Measurements from ENCODE around the gene TGDS.

Gene TGDS

DNA sequence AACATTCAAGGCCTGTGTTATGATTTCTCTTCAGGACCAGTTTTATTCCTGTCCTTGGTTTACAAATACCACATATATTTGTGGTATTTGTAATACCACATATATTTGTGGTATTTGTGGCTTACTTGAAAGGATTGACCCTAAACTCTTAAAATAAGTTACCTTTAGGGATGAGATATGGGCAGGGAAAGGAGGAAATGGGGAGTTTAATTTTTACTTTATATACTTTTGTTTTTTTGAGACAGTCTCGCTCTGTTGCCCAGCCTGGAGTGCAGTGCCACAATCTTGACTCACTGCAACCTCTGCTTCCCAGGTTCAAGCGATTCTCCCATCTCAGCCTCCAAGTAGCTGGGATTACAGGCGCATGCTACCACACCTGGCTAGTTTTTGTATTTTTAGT is 2.3 kb upstream of the TGDS start:
- DNase-seq = no peak

DNA sequence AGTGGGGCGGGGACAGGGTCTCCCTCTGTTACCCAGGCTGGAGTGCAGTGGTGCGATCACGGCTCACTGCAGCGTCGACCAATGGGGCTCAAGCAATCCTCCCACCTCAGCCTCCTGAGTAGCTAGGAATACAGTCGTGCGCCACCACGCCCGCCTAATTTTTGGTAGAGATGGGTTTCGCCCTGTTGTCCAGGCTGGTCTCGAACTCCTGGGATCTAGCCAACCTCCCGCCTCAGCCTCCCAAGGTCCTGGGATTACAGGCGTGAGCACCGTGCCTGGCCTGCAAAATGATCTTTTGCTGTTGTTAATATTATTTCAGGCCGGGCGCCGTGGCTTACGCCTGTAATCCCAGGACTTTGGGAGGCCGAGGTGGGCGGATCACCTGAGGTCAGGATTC is 621 bp upstream of the TGDS start:
- DNase-seq = no peak

DNA sequence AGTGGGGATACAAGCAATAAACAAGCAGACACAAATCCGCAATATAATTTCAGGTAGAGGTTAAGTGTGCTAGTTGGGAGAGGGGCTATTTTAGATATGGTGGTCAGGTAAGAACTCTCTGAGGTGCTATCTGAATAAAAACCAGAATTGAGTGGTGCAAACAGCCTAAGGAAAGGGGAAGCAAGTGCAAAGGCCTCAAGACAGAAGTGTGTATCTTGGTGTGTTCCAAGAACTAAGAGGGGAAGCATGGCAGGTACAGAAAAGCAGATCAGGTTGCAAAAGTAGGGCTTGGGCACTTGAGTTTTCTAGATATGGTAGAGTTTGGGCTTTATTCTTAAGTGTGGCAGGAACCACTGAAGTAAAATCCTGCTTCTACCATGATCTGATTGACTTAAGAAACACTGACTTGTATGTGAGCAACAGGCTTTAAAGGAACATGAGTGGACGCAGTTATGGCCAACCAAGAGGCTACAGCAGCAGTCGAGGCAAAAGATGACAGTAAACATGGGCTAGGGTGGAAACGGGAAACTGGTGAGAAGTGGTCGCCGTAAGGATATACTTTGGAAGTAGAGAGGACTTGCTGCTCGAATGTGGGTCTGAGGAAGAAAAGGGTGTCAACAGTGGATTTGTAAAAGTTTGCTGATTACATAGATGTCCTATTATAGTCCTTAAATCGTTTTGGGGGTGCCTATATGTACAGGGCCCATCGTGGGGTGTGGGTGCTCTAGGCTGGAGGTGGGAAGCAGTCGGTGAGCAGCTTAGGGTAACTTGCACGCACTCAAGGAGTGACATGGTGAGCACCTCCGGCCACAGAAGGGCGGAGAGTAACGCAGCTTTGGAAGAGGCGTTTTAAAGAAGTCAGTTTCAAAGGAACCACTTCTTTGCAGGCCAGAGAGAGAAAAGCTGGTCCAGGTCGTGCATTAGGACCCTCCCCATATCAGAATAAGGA is 677 bp downstream of the TGDS start:
- DNase-seq = peak; percentile 52

DNA sequence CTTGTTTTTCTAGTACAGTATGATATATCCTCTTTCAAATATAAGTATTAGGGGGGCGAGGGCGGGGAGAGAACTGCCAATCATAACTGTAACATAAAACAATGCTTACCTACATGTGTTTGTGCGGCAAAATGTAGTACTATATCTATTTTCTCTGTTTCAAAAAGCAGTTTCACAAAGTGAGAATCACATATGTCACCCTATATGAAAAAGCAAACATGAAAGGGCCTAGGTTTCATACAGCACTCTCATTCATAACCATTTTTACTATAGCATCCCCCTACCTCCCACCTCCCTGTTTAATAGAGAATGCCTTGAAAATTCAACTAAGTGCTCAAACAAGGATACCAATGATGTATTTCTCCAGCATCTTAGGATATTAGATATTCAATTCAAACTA is 5.2 kb downstream of the TGDS start:
- DNase-seq = no peak

DNA sequence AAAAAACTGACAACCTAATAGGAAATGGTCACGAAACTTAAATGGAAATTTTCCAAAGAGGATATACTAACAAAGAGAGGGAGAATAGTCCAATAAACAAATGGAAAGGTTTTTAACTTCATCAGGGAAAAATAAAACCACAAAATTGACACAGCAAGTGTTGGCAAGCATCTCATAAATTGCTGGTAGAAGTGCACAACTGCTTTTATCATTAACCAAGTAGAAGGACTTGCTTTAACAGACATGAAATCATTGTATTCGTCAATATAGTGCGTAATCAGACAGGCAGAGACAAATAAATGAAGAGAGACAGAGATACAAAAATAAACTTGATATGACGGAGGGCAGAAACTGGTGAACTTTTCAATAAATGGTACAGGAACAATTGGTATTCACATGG is 7.4 kb downstream of the TGDS start:
- DNase-seq = no peak

DNA sequence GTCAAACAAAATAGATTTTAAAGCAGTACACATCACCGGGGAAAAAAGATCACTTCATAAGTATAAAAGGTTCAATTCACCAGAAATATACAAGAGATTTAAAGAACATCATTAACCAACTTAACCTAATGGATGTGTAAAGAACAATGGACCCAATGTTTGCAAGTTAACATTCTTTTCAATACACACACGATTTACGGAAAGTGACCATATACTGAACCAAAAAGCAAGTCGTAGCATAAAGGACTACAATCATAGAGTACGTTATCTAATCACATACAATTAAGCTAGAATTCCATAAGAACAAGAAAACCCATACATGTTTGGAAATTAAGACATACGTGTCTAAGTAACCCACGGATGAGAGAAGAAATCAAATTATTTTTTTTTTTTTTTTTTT is 9.6 kb downstream of the TGDS start:
- no peak for DNase-seq

DNA sequence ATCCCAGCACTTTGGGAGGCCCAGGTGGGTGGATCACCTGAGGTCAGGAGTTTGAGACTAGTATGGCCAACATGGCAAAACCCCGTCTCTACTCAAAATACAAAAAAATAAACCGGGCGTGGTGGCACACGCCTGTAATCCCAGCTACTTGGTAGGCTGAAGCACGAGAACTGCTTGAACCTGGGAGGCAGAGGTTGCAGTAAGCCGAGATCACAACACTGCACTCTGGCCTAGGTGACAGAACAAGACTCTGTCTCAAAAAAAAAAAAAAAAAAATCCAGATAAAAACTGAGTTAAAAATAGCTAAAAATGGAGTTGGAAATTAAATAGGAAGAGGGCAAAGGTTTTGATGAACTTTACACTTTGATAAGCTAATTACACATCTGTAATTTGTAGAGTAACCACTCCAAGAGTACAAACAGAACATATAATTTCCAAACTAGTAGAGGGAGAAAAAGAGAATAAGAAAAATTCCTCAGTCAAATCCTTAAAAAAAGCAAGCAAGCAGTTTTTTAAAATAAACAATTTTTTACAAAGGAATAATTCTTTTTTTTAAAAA is 10.3 kb downstream of the TGDS start:
- no peak for DNase-seq

DNA sequence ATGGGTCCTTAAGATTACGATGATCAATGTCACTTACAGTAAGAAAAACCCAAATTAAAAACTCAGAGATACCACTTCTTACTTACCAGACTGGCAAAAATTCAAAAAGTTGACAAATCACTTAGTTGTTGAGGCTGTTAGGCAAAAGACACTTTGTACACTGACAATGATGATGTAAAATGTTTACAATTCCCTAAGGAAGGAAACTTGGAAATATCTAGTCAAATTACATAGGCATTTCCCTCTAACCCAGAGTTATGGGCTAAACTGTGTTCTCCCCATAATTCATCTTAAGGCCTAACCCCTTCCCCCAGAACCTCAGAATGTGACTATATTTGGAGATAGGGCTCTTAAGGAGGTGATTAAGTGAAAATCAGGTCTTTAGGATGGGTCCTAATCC is 12.0 kb downstream of the TGDS start:
- no peak for DNase-seq

DNA sequence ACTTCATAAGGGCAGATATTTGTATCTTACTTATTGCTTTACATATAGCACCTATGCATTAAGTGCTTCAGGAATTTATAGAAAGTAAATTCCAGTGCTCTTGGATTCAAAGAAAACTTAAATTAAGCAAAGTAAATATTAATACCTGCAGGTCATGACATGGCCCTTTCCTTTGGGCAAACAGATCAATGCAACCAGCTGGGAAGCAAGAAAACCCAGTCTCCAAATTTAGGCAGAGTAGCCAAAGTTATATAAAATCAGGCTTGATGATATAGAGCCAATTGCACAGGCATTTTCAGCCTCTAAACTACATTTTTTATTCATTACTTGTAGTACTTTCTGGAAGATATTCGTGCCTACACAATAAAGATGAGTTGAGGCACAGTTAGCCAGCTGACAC is 16.9 kb downstream of the TGDS start:
- DNase-seq = no peak

DNA sequence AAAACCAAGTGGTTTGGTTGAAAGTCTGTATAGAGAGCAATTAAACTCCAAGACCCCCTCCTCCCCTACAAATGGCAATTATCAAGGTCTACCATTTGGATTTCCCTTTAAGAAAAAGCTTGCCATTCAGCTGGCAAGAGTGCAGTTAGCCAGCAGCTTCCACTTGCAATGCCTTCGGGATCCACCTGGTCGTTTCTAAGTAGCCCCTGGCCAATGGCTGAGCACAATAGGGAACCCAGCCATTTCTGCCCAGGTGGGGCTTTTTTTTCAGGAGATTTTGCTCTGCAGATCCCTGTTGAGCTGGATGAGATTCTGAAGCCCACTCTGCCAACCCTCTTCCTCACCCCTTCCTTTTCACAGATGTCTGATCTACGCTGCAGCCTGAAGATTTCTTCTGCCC is 26.3 kb downstream of the TGDS start:
- DNase-seq = no peak

DNA sequence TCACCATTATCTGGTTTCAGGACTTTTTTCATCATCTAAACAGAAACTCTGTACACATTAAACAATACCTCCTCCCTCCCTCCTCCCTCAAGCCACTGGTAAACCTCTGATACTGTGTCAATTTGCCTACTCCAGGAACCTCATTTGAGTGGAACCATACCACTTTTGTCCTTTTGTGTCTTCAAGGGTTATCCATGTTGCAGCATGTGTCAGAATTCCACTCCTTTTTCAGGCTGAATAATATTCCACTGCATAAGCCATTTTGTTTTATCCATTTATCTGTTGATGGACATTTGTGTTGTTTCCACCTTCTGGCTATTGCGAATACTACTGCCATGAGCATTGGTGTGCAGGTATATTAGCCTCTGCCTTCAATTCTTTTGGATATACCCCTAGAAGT is 27.5 kb downstream of the TGDS start:
- DNase-seq = no peak

DNA sequence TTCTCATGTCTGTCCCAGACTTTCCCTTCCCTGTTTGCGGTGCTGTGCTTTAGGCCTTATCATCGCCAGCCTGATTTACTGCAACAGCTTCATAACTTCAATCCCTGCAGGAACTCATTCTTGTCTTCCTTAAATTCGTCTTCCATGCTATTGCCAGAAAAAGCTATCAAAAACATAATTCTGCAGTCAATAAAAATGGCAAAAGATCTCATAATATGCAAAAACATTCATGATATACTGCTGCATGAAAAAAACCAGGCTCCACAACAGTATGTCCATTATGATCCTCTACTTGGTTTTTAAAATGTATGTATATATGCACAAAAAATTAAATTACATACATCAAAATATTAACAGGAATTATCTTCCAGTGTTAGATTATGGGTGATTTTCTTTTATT is 28.4 kb downstream of the TGDS start:
- DNase-seq = no peak

DNA sequence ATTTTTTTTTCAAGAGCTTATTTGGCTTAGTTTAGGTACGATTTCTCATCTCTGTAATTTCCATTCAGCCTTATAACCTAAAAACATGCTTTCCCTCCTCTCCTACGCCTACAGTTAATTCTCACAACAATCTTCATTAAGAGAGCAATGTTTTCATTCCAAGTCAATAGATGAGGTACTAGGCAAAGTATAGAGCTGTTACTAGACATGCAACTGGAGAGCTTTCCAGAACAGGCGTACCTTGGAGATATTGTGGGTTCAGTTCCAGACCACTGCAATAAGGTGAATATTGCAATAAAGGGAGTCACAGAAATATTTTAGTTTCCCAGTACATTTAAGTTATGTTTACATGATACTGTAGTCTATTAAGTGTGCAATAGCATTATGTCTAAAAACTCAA is 34.8 kb downstream of the TGDS start:
- DNase-seq = no peak

DNA sequence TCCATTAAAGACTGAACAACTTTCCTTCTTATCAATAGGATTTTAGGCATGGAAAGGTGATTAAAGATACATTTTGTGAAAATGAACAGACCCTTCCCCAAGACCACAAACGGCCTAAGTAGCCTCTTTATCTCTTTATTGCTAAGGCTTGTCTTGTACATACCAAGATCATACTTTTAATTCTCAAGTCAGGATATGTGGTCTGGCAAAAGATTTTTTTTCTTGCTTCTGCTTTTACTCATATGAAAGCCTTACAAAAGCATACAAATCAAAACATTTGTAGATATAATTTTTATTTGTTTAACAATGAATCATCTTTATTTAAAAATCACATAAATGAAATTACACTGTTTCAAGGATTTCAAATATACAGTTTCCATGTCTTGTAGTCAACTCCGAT is 35.8 kb downstream of the TGDS start:
- no peak for DNase-seq

DNA sequence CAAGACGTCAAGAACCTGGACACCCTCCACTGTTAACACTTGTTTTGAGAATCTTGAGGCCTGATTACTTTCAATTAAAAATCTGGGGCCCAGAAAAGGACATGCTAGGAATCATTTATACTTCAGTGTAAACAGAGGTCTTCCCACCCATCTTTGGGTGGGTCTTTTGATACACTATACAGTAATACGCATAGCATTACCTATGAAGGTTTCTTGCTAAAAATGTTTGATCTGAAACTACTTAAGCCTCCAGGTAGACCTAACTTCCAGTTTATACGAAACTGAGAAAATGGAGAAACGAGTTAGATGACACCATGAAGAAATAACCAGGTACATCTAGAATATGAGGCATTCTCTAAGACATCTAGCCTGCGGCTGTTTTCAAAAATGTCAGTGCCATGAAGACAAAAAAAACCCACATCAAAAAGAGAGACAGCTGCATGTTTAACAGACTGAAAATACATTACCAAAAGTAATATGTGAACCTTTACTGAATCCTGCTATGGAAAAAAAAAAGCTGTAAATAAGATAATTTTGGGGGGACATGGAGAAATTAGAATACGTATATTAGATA is 36.6 kb downstream of the TGDS start:
- DNase-seq = no peak

DNA sequence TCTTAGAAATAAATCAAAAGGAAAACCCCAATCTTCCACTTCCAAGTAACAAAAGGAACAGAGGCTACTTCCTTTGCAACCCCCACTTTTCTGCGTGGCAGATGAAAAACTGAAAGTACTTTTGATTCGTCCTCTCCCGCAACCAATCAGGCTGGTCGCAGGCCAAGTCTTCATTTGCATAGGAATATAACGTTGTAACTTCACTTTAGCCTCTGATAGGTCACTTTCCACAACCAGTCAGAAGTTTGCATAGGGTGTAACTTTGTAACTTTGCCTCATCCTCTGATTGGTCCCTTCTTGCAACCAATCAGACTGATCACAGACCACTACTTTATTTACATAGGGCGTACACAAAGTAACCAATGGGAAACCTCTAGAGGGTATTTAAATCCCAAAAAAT is 37.2 kb downstream of the TGDS start:
- DNase-seq = no peak

DNA sequence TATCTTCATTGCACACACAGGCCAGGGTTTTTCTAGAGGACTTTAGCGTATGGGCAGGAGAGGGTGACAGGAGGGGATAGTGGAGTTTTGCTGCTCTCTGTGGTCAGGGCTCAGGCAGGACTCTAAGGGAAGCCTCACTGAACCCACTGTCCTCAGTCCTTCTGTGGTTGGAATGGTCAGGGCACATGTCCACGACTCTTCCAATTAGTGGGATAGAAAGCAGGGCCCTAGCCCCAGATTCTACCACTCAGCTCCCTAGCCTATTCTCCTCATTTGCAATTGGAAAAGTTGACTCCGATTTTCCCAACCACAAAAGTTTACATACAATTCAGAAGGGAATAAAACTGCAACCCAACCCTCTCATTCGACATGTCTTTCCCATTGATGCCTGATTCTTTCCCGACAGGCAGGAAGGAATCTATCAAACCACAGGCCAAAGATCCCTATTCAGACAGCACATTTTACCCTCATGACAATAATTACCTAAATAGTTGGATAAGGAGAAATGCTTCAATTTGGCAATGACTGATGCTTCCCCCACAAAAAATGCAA is 38.2 kb downstream of the TGDS start:
- DNase-seq = no peak

DNA sequence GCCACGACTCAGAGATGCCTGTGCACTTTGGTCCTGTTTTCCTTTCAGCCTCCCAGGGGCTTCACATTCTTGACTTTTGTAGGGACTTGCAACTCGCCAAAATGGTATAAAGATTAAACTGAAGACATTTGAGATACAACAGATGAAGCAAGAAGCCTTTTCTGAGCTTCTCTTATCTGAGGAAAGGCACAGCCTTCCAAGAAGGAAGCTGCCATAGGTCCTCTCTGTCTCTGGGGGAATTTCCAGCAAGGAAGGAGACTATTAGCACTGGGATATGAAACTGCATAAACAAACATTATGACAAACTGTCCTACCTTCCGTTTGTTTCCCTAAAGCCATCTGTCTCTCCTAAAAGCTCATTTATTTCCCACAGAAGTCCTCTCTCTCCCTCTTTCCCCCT is 39.3 kb downstream of the TGDS start:
- peak; percentile 57 for DNase-seq

DNA sequence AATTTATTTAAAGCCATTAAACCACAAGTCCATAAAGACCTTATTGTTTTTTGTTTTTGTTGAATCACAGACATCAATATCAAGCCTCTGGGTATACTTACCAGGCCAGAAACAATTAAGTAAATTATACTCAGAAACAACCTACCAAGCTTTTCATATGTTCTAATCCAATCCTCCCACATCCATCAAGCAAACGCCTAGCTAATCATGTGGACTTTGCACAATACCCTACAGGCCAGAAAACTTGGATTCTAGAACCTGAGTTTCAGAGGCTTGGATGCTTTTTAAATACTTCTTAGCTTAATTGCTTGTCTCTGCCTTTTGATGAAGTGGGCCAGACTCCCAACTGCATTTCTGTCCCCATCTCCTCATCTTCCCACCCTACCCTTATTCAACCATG is 39.9 kb downstream of the TGDS start:
- peak; percentile 64 for DNase-seq

DNA sequence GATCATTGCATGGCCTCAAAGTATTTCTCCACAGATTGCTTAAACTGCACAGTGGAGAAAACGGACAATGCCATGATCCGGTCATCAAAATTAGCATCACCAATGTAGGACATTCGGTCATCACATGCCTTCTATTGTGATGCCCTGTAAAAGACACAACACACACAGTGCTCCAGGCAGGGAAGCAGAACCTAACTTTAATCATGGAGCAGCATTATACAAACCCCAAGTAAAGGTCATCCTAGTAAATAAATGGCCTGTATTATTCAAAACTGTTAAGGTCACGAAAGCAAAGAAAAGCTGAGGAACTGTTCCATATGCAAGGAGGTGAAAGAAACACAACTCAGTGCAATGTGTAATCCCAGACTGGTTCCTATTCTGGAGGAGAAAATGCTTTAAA is 42.2 kb downstream of the TGDS start:
- no peak for DNase-seq

DNA sequence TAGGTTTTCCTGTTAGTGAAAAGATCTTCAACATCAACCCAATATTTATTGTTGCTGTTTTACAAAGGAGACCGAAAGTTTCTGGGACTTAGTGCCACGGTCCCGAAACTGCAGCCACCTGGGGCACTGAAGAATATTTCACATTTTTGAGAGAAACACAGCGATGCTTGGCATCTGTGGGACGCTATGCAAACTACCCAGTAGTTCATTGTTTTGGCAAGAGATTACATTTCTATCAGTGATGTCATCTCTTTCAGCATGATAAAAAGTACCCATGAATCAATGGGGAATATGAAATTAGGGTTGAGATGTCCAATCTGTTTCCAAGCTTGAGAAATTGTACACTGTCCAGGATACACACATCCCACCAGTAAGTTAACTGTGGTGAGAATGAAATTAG is 43.9 kb downstream of the TGDS start:
- DNase-seq = no peak

DNA sequence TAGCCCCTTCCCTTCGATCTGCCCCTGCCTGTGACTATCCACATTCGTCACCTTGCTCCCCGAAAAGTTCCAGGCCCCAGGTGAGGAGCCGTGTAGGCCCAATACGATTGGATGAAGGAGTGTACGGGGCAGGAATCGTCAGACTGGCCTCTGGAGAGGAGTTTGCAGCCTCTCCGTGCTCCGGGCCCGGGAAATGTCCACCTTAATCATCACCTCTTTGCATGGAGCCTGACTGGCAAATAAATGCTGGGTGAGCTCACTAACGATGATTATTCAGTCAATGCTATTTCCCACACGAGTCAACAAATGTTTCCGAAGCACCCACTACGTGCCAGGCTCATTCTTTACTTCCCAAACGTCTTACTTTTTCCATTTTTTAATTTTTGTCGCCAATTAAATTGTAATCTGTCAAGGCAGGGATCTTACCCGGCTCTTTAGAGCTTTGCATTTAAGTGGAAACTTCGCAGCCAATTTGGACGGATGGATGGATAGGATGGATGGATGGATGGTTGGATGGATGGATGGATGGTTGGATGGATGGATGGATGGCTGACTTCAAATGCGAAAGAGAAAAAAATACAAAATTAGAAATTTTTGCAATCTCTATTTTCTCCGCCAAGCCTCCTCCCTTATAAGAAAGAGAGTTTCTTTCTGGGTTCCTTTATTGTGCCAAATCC is 45.8 kb downstream of the TGDS start:
- DNase-seq = peak; percentile 85

DNA sequence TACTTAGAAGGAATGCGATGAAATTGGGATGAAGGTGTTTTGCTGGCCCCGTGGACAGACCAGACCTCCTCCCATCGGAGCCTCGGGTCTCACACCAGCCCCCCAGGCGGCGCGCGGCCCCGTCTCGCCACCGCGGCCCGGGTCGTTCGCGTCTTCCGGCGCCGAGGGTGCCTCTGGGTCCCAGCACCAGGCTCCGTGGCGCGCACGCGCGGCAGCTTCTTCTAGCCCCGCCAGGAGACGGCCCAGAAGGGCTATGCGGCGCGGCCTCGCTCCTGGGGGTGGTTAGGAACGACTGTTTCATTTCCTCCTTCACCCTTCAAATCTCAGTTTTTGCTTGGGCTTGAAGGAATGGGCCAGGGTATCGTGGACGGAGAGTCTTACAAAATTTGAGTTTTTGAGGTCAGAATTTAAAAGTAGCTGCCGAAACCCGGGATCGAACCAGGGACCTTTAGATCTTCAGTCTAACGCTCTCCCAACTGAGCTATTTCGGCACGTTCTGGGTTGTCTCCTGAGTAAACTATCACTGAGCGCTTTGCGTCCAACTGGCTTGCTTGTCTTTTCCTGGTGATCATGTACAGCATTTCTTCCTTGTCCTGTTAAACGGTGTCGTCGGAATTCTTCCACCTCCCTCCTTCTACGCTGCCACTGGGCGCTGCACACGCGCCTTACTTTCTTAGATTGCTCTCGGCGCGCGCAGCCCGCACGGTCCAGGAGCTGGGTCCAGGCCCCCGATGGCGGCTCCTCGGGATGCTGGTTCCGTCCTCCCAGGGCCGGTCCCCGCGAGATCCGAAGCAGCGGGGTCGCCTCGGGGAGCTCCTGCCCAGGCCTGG is 46.5 kb downstream of the TGDS start:
- DNase-seq = peak; percentile 98

Data from NCI-H82 (cell line).